COR-L47 (cell line): Measurements from ENCODE around the gene SERTM2.

ENCODE experiments used
- DNase-seq: peaks from one replicate; lab custom pipeline; 2025; lab: John Stamatoyannopoulos, UW

Gene SERTM2

GRCh38 chrX:111560801-111561200 is 49.4 kb downstream of the SERTM2 start:
- DNase-seq, result no peak

- DNase-seq, result no peak
Measured at GRCh38 chrX:111561851-111562250, 50.4 kb downstream of the SERTM2 start.

GRCh38 chrX:111567542-111568255 is 56.3 kb downstream of the SERTM2 start:
- DNase-seq, result no peak

- DNase-seq, result no peak
Measured at GRCh38 chrX:111568354-111568753, 56.9 kb downstream of the SERTM2 start.

- no peak for DNase-seq
Measured at GRCh38 chrX:111568817-111569216, 57.4 kb downstream of the SERTM2 start.
